Measurements from ENCODE around the gene SOST.

The SOST gene

DNA sequence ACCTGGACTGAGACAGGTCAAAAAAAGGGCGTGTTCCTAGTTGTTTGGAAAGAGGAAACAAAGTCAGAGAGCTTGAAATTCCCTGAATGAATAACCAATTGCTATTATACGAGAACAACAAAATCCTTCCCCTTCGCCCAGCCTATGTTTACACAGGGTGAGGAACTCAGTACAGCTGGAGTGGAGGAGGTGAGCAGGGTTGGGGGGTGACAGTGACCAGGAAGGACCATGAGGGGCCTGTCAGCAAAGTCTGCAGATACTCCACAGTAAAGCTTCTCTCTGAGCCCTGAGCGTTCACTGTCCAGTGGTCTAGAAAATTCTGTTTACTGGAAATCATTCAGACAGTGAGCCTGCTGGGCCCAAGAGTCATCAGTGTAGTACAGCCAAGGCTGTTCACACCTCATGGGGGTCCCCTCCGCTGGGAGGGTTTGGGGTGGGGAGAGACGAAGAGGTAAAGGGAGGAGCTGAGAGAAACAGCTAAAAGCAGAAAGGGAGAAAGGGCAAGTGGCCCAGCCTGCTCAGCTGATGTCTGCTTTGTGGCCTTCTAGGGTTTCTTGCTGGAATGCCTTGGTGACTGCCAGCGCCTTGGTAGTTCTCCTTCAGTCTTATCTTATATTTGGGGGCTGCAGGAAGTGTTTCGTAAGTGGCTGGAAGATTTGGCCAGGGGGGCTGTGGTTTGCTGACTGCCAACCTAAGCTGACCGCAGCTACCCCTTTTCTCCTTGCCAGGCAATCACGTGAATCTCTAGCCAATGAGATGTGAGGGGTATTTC is 14.5 kb upstream of the SOST start:
- no peak for DNase-seq (ENCODE audit: extremely low read depth, insufficient read length)
- no peak overlapping the region for H3K4me3 ChIP-seq (replicated peaks; ENCODE audit: low read depth, low read length)
- H3K27me3 ChIP-seq (replicated peaks; ENCODE audit: control insufficient read depth, insufficient read depth, low read length), result no peaks in the 10 kb centered on the region
- TF ChIP-seq, protein P1, sequence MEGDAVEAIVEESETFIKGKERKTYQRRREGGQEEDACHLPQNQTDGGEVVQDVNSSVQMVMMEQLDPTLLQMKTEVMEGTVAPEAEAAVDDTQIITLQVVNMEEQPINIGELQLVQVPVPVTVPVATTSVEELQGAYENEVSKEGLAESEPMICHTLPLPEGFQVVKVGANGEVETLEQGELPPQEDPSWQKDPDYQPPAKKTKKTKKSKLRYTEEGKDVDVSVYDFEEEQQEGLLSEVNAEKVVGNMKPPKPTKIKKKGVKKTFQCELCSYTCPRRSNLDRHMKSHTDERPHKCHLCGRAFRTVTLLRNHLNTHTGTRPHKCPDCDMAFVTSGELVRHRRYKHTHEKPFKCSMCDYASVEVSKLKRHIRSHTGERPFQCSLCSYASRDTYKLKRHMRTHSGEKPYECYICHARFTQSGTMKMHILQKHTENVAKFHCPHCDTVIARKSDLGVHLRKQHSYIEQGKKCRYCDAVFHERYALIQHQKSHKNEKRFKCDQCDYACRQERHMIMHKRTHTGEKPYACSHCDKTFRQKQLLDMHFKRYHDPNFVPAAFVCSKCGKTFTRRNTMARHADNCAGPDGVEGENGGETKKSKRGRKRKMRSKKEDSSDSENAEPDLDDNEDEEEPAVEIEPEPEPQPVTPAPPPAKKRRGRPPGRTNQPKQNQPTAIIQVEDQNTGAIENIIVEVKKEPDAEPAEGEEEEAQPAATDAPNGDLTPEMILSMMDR (IDR thresholded peaks at IDR 0.05; ENCODE audit: insufficient read depth, low read length, poor library complexity, severe bottlenecking), result no peak
- no peaks in the 10 kb centered on the region; the same call in 1 of the 2 replicates for H3K36me3 ChIP-seq (ENCODE audit: control insufficient read depth, insufficient read depth, low read length)

DNA sequence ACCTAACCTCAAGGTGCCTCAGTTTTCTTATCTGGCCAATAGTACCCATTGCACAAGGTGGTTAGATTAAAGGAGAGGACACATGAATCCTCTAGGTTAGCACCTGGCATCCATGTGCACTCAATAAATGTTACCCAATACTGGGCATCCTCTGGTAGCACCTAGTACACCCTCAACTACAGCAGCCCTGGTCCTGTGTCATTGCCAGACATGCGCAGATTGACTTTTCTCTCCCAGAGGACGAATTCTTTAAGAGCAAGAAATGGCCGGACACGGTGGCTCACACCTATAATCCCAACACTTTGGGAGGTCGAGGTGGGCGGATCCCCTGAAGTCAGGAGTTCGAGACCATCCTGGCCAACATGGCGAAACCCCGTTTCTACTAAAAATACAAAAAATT is 12.9 kb upstream of the SOST start:
- Histone ChIP-seq H3K27me3 (replicated peaks; ENCODE audit: control insufficient read depth, insufficient read depth, low read length) (no peaks in the 10 kb centered on the region), H3K4me3 (replicated peaks; ENCODE audit: low read depth, low read length) (no peak overlapping the region), H3K36me3 (ENCODE audit: control insufficient read depth, insufficient read depth, low read length) (no peaks in the 10 kb centered on the region; the same call in 1 of the 2 replicates)
- no peak for DNase-seq (ENCODE audit: extremely low read depth, insufficient read length)
- TF ChIP-seq, protein P1 (IDR thresholded peaks at IDR 0.05; ENCODE audit: insufficient read depth, low read length, poor library complexity, severe bottlenecking), result no peak

DNA sequence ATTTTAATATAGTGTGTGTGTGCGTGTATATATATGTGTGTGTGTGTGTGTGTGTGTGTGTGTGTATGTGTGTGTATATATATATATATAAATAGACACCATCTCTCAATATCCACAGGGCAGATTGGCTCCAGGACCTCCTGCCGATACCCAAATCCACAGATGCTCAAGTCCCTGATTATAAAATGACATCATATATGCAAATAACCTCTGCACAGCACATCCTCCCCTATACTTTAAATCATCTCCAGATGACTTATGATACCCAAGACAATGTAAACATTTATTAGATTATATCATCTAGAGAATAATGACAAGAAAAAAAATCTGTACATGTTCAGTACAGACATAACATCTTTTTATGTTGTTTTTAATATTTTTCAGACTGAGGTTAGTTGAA is 12.4 kb upstream of the SOST start:
- no peaks in the 10 kb centered on the region for H3K27me3 ChIP-seq (replicated peaks; ENCODE audit: control insufficient read depth, insufficient read depth, low read length)
- H3K36me3 ChIP-seq (ENCODE audit: control insufficient read depth, insufficient read depth, low read length), result no peaks in the 10 kb centered on the region; the same call in 1 of the 2 replicates
- no peak for DNase-seq (ENCODE audit: extremely low read depth, insufficient read length)
- H3K4me3 ChIP-seq (replicated peaks; ENCODE audit: low read depth, low read length), result no peak overlapping the region
- TF ChIP-seq, protein P1 (IDR thresholded peaks at IDR 0.05; ENCODE audit: insufficient read depth, low read length, poor library complexity, severe bottlenecking), result no peak

DNA sequence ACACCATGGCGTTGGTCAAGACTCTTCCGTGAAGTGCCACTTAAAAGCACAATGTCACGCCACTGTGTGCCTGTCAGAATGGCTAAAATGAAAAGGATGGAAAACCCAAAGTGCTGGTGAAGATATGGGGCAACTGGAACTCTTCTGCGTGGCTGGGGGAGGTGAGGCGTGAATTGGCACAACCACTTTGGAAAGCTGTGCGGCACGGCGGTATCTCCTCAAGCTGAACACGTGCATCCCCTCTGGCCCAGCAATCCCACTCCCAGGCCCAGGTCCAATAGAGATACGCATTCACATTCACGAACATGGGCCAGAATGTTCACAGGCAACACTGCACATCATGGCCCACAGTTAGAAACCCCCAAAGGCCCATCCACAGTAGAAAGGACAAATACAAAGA is 11.3 kb upstream of the SOST start:
- H3K36me3 ChIP-seq (ENCODE audit: control insufficient read depth, insufficient read depth, low read length), result no peaks in the 10 kb centered on the region; the same call in 1 of the 2 replicates
- DNase-seq (ENCODE audit: extremely low read depth, insufficient read length), result no peak
- TF ChIP-seq, protein P1 (IDR thresholded peaks at IDR 0.05; ENCODE audit: insufficient read depth, low read length, poor library complexity, severe bottlenecking), result no peak

DNA sequence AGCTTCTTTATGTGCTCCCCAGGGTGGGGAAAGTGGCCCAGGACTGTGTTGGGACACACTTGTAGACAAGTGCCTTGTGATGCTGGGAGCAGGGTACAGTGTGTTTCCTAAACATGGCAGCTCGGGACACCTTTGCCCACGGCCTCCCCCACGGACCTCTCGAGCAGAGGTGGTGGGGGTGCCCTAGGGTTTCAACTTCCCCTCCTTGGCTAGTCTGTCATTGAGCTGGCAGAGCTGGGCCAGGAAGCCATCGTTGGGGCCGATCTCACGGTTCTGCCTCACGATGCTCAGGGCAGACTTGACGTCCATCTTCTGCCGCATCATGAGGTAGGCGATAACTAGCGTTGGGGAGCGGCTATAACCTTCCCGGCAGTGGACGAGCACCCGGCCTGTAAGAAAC is 10.8 kb upstream of the SOST start:
- Histone ChIP-seq H3K4me3 (replicated peaks; ENCODE audit: low read depth, low read length) (no peak overlapping the region), H3K27me3 (replicated peaks; ENCODE audit: control insufficient read depth, insufficient read depth, low read length) (no peaks in the 10 kb centered on the region), H3K36me3 (ENCODE audit: control insufficient read depth, insufficient read depth, low read length) (no peaks in the 10 kb centered on the region; the same call in 1 of the 2 replicates)
- DNase-seq (ENCODE audit: extremely low read depth, insufficient read length), result no peak
- TF ChIP-seq, protein P1 (IDR thresholded peaks at IDR 0.05; ENCODE audit: insufficient read depth, low read length, poor library complexity, severe bottlenecking), result no peak

More for the DNA sequence above, 11.3 kb upstream of the SOST start:
- H3K27me3 ChIP-seq (replicated peaks; ENCODE audit: control insufficient read depth, insufficient read depth, low read length), result no peaks in the 10 kb centered on the region
- H3K4me3 ChIP-seq (replicated peaks; ENCODE audit: low read depth, low read length), result no peak overlapping the region
